Lower lobe of right lung (tissue), 2 donors: ENCODE data around the gene PRELP. TPM values are rescaled to one million over a fixed set of nuclear protein-coding genes. Genes with fewer than 3 reads are reported as not detected.

Experiments
- ATAC-seq, 2 donors: fragments of 200-7000 bp; cut with Tn5 transposase; one replicate each; pipeline ENCODE4 v1.9.1; 2020 to 2022; ENCODE audit warnings: mild to moderate bottlenecking in 2 of 2, moderate library complexity in 2 of 2
- DNase-seq: peaks from one replicate; pipeline ENCODE4 v3.0.0-alpha.2; 2020
- H3K27ac ChIP-seq: fragments of 200-600 bp; one replicate; pipeline ENCODE4 v1.8.0; 2022
- H3K27me3 ChIP-seq: fragments of 200-600 bp; one replicate; pipeline ENCODE4 v1.8.0; 2022; ENCODE audit warnings: low read depth
- H3K36me3 ChIP-seq: fragments of 200-600 bp; one replicate; pipeline ENCODE4 v1.8.0; 2022; ENCODE audit warnings: mild to moderate bottlenecking
- H3K4me1 ChIP-seq: fragments of 200-600 bp; one replicate; pipeline ENCODE4 v1.8.0; 2022
- H3K4me3 ChIP-seq: fragments of 200-600 bp; one replicate; pipeline ENCODE4 v1.8.0; 2022; ENCODE audit warnings: mild to moderate bottlenecking
- H3K9me3 ChIP-seq: fragments of 200-600 bp; one replicate; pipeline ENCODE4 v1.8.0; 2022
- CTCF ChIP-seq: fragments of 200-600 bp; IDR thresholded peaks from one replicate; pipeline ENCODE4 v1.8.0; 2022; ENCODE audit warnings: antibody characterized with exemption, mild to moderate bottlenecking
- intact Hi-C: fragments of 100-400 bp; cut with DNase I; formaldehyde crosslinking; loops from one replicate; pipeline ENCODE4 v1.11.0; 2022
- total RNA-seq: library from RNA; stranded (reverse); fragmentation: NEBNext Ultra II Directional; extraction: Animal tissue kit (Norgen Biotek cat#: 25700); gene quantifications from one replicate; pipeline ENCODE4 v1.2.1, GENCODE V29; 2021
- donor health status: DM: no; HTN: yes; CAD: no; lungs with severe emphysema.

PRELP gene
- total RNA-seq, 1 donor from 2014 or later = 47.5 TPM

GRCh38 chr1:203480525-203481084 is 5.0 kb downstream of the PRELP start:
- peak overlapping the region; percentile 48 for H3K4me3 ChIP-seq
- peaks cover 27% of the 10 kb centered on the region for H3K4me1 ChIP-seq

GRCh38 chr1:203481196-203481595 is 5.6 kb downstream of the PRELP start:
- Histone ChIP-seq H3K27ac (peak overlapping the region; percentile 56), H3K4me3 (peak overlapping the region; percentile 48), H3K36me3 (peaks cover 6% of the 10 kb centered on the region), H3K4me1 (peaks cover 27% of the 10 kb centered on the region), H3K27me3 (no peaks in the 10 kb centered on the region), H3K9me3 (no peaks in the 10 kb centered on the region)
- ATAC-seq (peak in 1 of 2 donors; percentile 24), DNase-seq (no peak)
- intact Hi-C loops = loop anchor here (10.0 kb wide), 1 partner anchor 136 kb away; no protein-coding TSS in a partner anchor
- no peak for TF ChIP-seq CTCF

More at GRCh38 chr1:203480525-203481084, 5.0 kb downstream of the PRELP start:
- intact Hi-C loops = loop anchor here (10.0 kb wide), 1 partner anchor 136 kb away; no protein-coding TSS in a partner anchor
- ATAC-seq = peak; percentile 77 to 81
- Histone ChIP-seq H3K27ac (peak overlapping the region; percentile 56), H3K9me3 (no peaks in the 10 kb centered on the region), H3K36me3 (peaks cover 6% of the 10 kb centered on the region), H3K27me3 (no peaks in the 10 kb centered on the region)
- DNase-seq = peak; percentile 65
- TF ChIP-seq CTCF = no peak

GRCh38 chr1:203486618-203487370 is 11.2 kb downstream of the PRELP start:
- ATAC-seq (no peak), DNase-seq (no peak)
- intact Hi-C loops = loop anchor here (10.0 kb wide), 1 partner anchor 142 kb away; no protein-coding TSS in a partner anchor
- Histone ChIP-seq H3K27me3 (no peaks in the 10 kb centered on the region), H3K36me3 (peaks cover 6% of the 10 kb centered on the region), H3K4me1 (peaks cover 24% of the 10 kb centered on the region), H3K9me3 (no peaks in the 10 kb centered on the region), H3K4me3 (peak overlapping the region; percentile 54), H3K27ac (peak overlapping the region; percentile 65)
- no peak for TF ChIP-seq CTCF

- H3K27me3 ChIP-seq = no peaks in the 10 kb centered on the region
- ATAC-seq = no peak
- no peak overlapping the region for H3K27ac ChIP-seq
These were observed 12.9 kb downstream of the PRELP start for GRCh38 chr1:203488539-203488938.

GRCh38 chr1:203490607-203491006 is 15.0 kb downstream of the PRELP start:
- Histone ChIP-seq H3K27ac (no peak overlapping the region), H3K4me3 (no peak overlapping the region), H3K27me3 (no peaks in the 10 kb centered on the region), H3K36me3 (no peaks in the 10 kb centered on the region), H3K4me1 (peaks cover 15% of the 10 kb centered on the region), H3K9me3 (no peaks in the 10 kb centered on the region)
- ATAC-seq = no peak
- no peak for TF ChIP-seq CTCF
- no peak for DNase-seq
- intact Hi-C loops = no loop called here

More at GRCh38 chr1:203488539-203488938, 12.9 kb downstream of the PRELP start:
- peaks cover 6% of the 10 kb centered on the region for H3K36me3 ChIP-seq
- TF ChIP-seq CTCF = no peak
- H3K9me3 ChIP-seq = no peaks in the 10 kb centered on the region
- intact Hi-C loops = loop anchor here (10.0 kb wide), 1 partner anchor 144 kb away; no protein-coding TSS in a partner anchor
- peaks cover 22% of the 10 kb centered on the region for H3K4me1 ChIP-seq
- H3K4me3 ChIP-seq = no peak overlapping the region
- no peak for DNase-seq
